CD8-positive, alpha-beta memory T cell (primary cell): ENCODE results near the gene RNU6-9. TPM values are rescaled to one million over a fixed set of nuclear protein-coding genes. Genes with fewer than 3 reads are reported as not detected.

ENCODE experiments used
- CTCF ChIA-PET: fragments of 350-600 bp; sonication (Branson Sonifier 250); formaldehyde crosslinking; loops from one replicate; lab custom pipeline; 2021; ENCODE audit warnings: antibody characterized with exemption; lab: Charles Lee
- POLR2A ChIA-PET: fragments of 350-600 bp; sonication (Branson Sonifier 250); formaldehyde crosslinking; loops from one replicate; lab custom pipeline; 2021; ENCODE audit warnings: antibody characterized with exemption; lab: Charles Lee
- DNase-seq, 5 donors: peaks; one replicate each; pipeline versions ENCODE4 v3.0.0 to v3.0.0-alpha.2; 2020 to 2022; ENCODE audit warnings: mixed read lengths in 1 of 5
- H3K27ac ChIP-seq: one replicate; pipeline ENCODE4 v1.7.0; 2013; ENCODE audit warnings: low read depth, mild to moderate bottlenecking, low read length, moderate library complexity
- H3K27me3 ChIP-seq: 2 replicates; pipeline ENCODE4 v1.7.0; 2013; ENCODE audit warnings: low read length, mild to moderate bottlenecking; ENCODE audit not compliant: insufficient read depth, poor library complexity, severe bottlenecking
- H3K36me3 ChIP-seq: 2 replicates; pipeline ENCODE4 v1.7.0; 2013; ENCODE audit warnings: mild to moderate bottlenecking, low read length, moderate library complexity; ENCODE audit not compliant: insufficient read depth
- H3K4me1 ChIP-seq: 2 replicates; pipeline ENCODE4 v1.7.0; 2013; ENCODE audit warnings: mild to moderate bottlenecking, low read length, moderate library complexity; ENCODE audit not compliant: insufficient read depth
- H3K4me3 ChIP-seq: 2 replicates; pipeline ENCODE4 v1.7.0; 2013; ENCODE audit warnings: mild to moderate bottlenecking, low read length
- H3K9me3 ChIP-seq: 2 replicates; pipeline ENCODE4 v1.7.0; 2013; ENCODE audit warnings: mild to moderate bottlenecking, low read length
- H3K27ac Mint-ChIP-seq, 8 donors: one replicate each; pipeline ENCODE4 v1.8.0; 2020 to 2021; ENCODE audit warnings: mixed read lengths in 8 of 8, mild to moderate bottlenecking in 6 of 8, inconsistent platforms in 3 of 8, moderate library complexity in 3 of 8
- H3K27me3 Mint-ChIP-seq, 2 donors: one replicate each; pipeline ENCODE4 v1.8.0; 2020 to 2021; ENCODE audit warnings: mixed read lengths in 2 of 2, mild to moderate bottlenecking in 1 of 2, moderate library complexity in 1 of 2
- H3K36me3 Mint-ChIP-seq, 3 donors: one replicate each; pipeline ENCODE4 v1.8.0; 2020 to 2021; ENCODE audit warnings: mixed read lengths in 3 of 3, inconsistent platforms in 1 of 3, mild to moderate bottlenecking in 1 of 3
- H3K4me1 Mint-ChIP-seq, 3 donors: one replicate each; pipeline ENCODE4 v1.8.0; 2020 to 2021; ENCODE audit warnings: mixed read lengths in 3 of 3, inconsistent platforms in 1 of 3, mild to moderate bottlenecking in 1 of 3
- H3K4me3 Mint-ChIP-seq, 7 donors: one replicate each; pipeline ENCODE4 v1.8.0; 2020 to 2021; ENCODE audit warnings: mixed read lengths in 7 of 7, mild to moderate bottlenecking in 6 of 7, moderate library complexity in 4 of 7, inconsistent platforms in 2 of 7
- H3K9me3 Mint-ChIP-seq, 5 donors: one replicate each; pipeline ENCODE4 v1.8.0; 2020 to 2022; ENCODE audit warnings: mixed read lengths in 5 of 5, mild to moderate bottlenecking in 3 of 5, moderate library complexity in 2 of 5, inconsistent platforms in 1 of 5
- polyA plus RNA-seq: library from polyadenylated mRNA; unstranded; fragments of 300-500 nt; fragmentation: Illumina TruSeq; gene quantifications from one replicate; pipeline ENCODE4 v1.2.3, GENCODE V29; 2021
- total RNA-seq, 2 experiments: library from RNA; stranded (reverse); gene quantifications; one replicate each; pipeline ENCODE4 v1.2.3, GENCODE V29; 2021

RNU6-9 gene
- total and polyA plus RNA-seq, 3 experiments from 2014 or later = not detected

- Histone ChIP-seq H3K4me1 (peaks cover 24% of the 10 kb centered on the region), H3K4me3 (peak overlapping the region; percentile 19), H3K9me3 (no peaks in the 10 kb centered on the region), H3K27ac (no peak overlapping the region), H3K27me3 (peaks cover 13% of the 10 kb centered on the region), H3K36me3 (no peaks in the 10 kb centered on the region)
- Mint-ChIP-seq H3K36me3 (peaks cover 0 to 8% (median 3%) of the 10 kb centered on the region in 3 donors), H3K27ac (peak overlapping the region in 5 of 8 donors; percentile 23 to 94 (median 58)), H3K4me3 (peak overlapping the region; percentile 66 to 86 (median 74)), H3K9me3 (no peaks in the 10 kb centered on the region), H3K27me3 (peaks cover 4 to 5% of the 10 kb centered on the region in 2 donors), H3K4me1 (peaks cover 15 to 24% (median 17%) of the 10 kb centered on the region in 3 donors)
- no peak for DNase-seq
- ChIA-PET CTCF (interaction anchor here (0.6 to 6.3 kb wide), 36 partner anchors 9 to 381 kb away, joined by 3 to 107 read pairs (median 4); partner anchors contain the start of genes KISS1R, MED16, R3HDM4 and RNU6-2), POLR2A (interaction anchor here (0.6 to 2.6 kb wide), 12 partner anchors 9 to 406 kb away, joined by 3 to 18 read pairs (median 6); partner anchors contain the start of genes CIRBP, MED16, RNU6-9 and WDR18)
Measured at GRCh38 chr19:863315-863620, 30.0 kb upstream of the RNU6-9 start.

GRCh38 chr19:866769-867300, 26.4 kb upstream of the RNU6-9 start:
- peaks cover 0 to 4% of the 10 kb centered on the region in 2 donors for H3K27me3 Mint-ChIP-seq
- no peak overlapping the region for H3K4me3 Mint-ChIP-seq
- CTCF ChIA-PET = interaction anchor here (0.5 to 6.3 kb wide), 2 partner anchors 16 to 53 kb away, joined by 3 to 107 read pairs; partner anchors contain the start of gene KISS1R

GRCh38 chr19:867301-867793, 25.9 kb upstream of the RNU6-9 start:
- H3K27ac ChIP-seq = no peak overlapping the region
- Mint-ChIP-seq H3K9me3 (no peaks in the 10 kb centered on the region), H3K27me3 (peaks cover 0 to 4% of the 10 kb centered on the region in 2 donors), H3K27ac (peak overlapping the region in 2 of 8 donors; percentile 65 to 70), H3K4me3 (no peak overlapping the region), H3K4me1 (peaks cover 20 to 33% (median 26%) of the 10 kb centered on the region in 3 donors), H3K36me3 (peaks cover 0 to 28% (median 4%) of the 10 kb centered on the region in 3 donors)
- no peak overlapping the region for H3K4me3 ChIP-seq
- H3K27me3 ChIP-seq = no peaks in the 10 kb centered on the region
- POLR2A ChIA-PET = interaction anchor here (0.8 kb wide), 1 partner anchor 117 kb away, joined by 4 read pairs; no protein-coding TSS in a partner anchor
- DNase-seq = no peak
- H3K4me1 ChIP-seq = peaks cover 25% of the 10 kb centered on the region
- peaks cover 8% of the 10 kb centered on the region for H3K36me3 ChIP-seq
- H3K9me3 ChIP-seq = no peaks in the 10 kb centered on the region
- CTCF ChIA-PET = interaction anchor here (0.5 to 6.3 kb wide), 2 partner anchors 16 to 53 kb away, joined by 3 to 107 read pairs; partner anchors contain the start of gene KISS1R

More at GRCh38 chr19:866769-867300, 26.4 kb upstream of the RNU6-9 start:
- H3K9me3 ChIP-seq = no peaks in the 10 kb centered on the region
- H3K4me1 ChIP-seq = peaks cover 20% of the 10 kb centered on the region
- no peak overlapping the region for H3K4me3 ChIP-seq
- DNase-seq = no peak
- Mint-ChIP-seq H3K36me3 (peaks cover 0 to 26% (median 4%) of the 10 kb centered on the region in 3 donors), H3K9me3 (no peaks in the 10 kb centered on the region), H3K4me1 (peaks cover 20 to 28% (median 24%) of the 10 kb centered on the region in 3 donors), H3K27ac (no peak overlapping the region)
- POLR2A ChIA-PET = interaction anchor here (0.8 kb wide), 1 partner anchor 118 kb away, joined by 4 read pairs; no protein-coding TSS in a partner anchor
- no peaks in the 10 kb centered on the region for H3K27me3 ChIP-seq
- H3K36me3 ChIP-seq = peaks cover 8% of the 10 kb centered on the region
- no peak overlapping the region for H3K27ac ChIP-seq

GRCh38 chr19:867855-868457, 25.3 kb upstream of the RNU6-9 start:
- CTCF ChIA-PET = interaction anchor here (1.0 to 6.3 kb wide), 2 partner anchors 12 to 52 kb away, joined by 4 to 107 read pairs; partner anchors contain the start of gene KISS1R

GRCh38 chr19:868458-869244, 24.6 kb upstream of the RNU6-9 start:
- no peaks in the 10 kb centered on the region for H3K9me3 Mint-ChIP-seq
- no peak overlapping the region for H3K4me3 Mint-ChIP-seq
- no peaks in the 10 kb centered on the region for H3K9me3 ChIP-seq
- peaks cover 8% of the 10 kb centered on the region for H3K36me3 ChIP-seq
- no peak overlapping the region for H3K27ac Mint-ChIP-seq
- no peaks in the 10 kb centered on the region for H3K27me3 ChIP-seq
- H3K27ac ChIP-seq = no peak overlapping the region
- H3K36me3 Mint-ChIP-seq = peaks cover 0 to 32% (median 4%) of the 10 kb centered on the region in 3 donors
- H3K4me1 ChIP-seq = peaks cover 19% of the 10 kb centered on the region
- no peak overlapping the region for H3K4me3 ChIP-seq
- peaks cover 13 to 25% (median 21%) of the 10 kb centered on the region in 3 donors for H3K4me1 Mint-ChIP-seq
- H3K27me3 Mint-ChIP-seq = peaks cover 0 to 5% of the 10 kb centered on the region in 2 donors
- POLR2A ChIA-PET = no interaction called here
- DNase-seq = no peak
- CTCF ChIA-PET = interaction anchor here (1.0 to 6.3 kb wide), 2 partner anchors 12 to 52 kb away, joined by 4 to 107 read pairs; partner anchors contain the start of gene KISS1R

More at GRCh38 chr19:867855-868457, 25.3 kb upstream of the RNU6-9 start:
- POLR2A ChIA-PET = interaction anchor here (0.8 kb wide), 1 partner anchor 117 kb away, joined by 4 read pairs; no protein-coding TSS in a partner anchor
- Mint-ChIP-seq H3K36me3 (peaks cover 0 to 32% (median 4%) of the 10 kb centered on the region in 3 donors), H3K9me3 (no peaks in the 10 kb centered on the region), H3K27ac (peak overlapping the region in 1 of 8 donors; percentile 65), H3K27me3 (peaks cover 0 to 5% of the 10 kb centered on the region in 2 donors), H3K4me1 (peaks cover 19 to 32% (median 24%) of the 10 kb centered on the region in 3 donors), H3K4me3 (no peak overlapping the region)
- H3K27me3 ChIP-seq = no peaks in the 10 kb centered on the region
- H3K4me3 ChIP-seq = no peak overlapping the region
- DNase-seq = no peak
- no peak overlapping the region for H3K27ac ChIP-seq
- H3K36me3 ChIP-seq = peaks cover 8% of the 10 kb centered on the region
- H3K9me3 ChIP-seq = no peaks in the 10 kb centered on the region
- H3K4me1 ChIP-seq = peaks cover 21% of the 10 kb centered on the region

- Mint-ChIP-seq H3K27ac (peak overlapping the region in 2 of 8 donors; percentile 63 to 64), H3K9me3 (no peaks in the 10 kb centered on the region), H3K36me3 (peaks cover 0 to 32% (median 4%) of the 10 kb centered on the region in 3 donors), H3K4me1 (peaks cover 10 to 20% (median 18%) of the 10 kb centered on the region in 3 donors), H3K27me3 (peaks cover 0 to 5% of the 10 kb centered on the region in 2 donors), H3K4me3 (peak overlapping the region in 1 of 7 donors; percentile 42)
- Histone ChIP-seq H3K27ac (peak overlapping the region; percentile 16), H3K4me1 (peaks cover 13% of the 10 kb centered on the region), H3K9me3 (no peaks in the 10 kb centered on the region), H3K4me3 (no peak overlapping the region), H3K27me3 (no peaks in the 10 kb centered on the region), H3K36me3 (peaks cover 8% of the 10 kb centered on the region)
- CTCF ChIA-PET = interaction anchor here (1.0 to 1.2 kb wide), 2 partner anchors 13 to 114 kb away, joined by 3 to 4 read pairs; partner anchors contain the start of gene WDR18
- POLR2A ChIA-PET = no interaction called here
- DNase-seq = no peak
Measured at GRCh38 chr19:869245-870177, 23.8 kb upstream of the RNU6-9 start.
